ENCODE data around the gene CTXND1. TPM values are rescaled to one million over a fixed set of nuclear protein-coding genes. Genes with fewer than 3 reads are reported as not detected.

CTXND1 gene
- polyA plus RNA-seq, 2 donors: 0.02 TPM; not detected in 1

DNA sequence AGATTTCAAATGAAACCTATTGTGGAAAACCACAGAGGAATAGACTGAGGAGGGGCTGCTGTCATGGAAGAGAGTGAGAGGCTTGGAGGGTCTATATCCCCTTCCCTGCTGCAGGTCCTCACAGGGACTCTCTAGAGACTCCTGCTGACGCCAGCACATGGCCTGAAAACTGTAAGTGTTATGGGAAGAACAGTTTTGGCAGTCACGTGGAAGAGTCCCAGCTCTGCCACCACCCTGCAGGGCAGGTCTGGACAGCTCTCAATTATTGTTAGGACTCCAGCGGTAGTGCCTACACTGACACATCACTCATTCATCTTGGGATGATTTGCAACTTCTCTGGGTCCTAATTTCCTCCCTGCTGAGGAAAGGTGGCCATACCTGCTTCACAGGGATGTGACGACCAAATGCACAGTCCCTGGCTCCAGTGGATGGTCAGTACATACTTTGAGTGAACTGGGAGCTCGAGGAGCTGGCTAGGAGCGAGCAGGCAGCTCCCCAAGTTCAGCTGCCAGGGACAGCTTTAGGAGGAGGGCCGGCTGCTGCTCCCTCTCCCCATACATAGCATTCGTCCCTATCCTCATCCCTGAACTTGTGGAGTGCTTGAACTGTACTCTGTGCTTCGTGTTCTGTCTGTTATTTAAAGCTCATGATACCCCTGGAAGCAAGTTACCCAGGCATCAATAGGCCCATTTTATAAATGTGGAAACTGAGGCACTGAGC lies 49.2 kb downstream of the CTXND1 start:
- Histone ChIP-seq H3K4me1 (ENCODE audit: control insufficient read depth in 2 of 2, insufficient read depth in 2 of 2, low read length in 1 of 2) (peaks cover 4 to 11% of the 10 kb centered on the region in 2 donors), H3K27ac (ENCODE audit: low read depth in 2 of 2, low read length in 1 of 2) (peak overlapping the region in 1 of 2 donors; percentile 29), H3K4me3 (ENCODE audit: low read depth in 1 of 2, low read length in 2 of 2) (no peak overlapping the region), H3K27me3 (ENCODE audit: control insufficient read depth in 1 of 2, insufficient read depth in 2 of 2, low read length in 2 of 2) (no peaks in the 10 kb centered on the region), H3K36me3 (ENCODE audit: control insufficient read depth in 2 of 2, insufficient read depth in 2 of 2, low read length in 1 of 2) (no peaks in the 10 kb centered on the region), H3K9me3 (ENCODE audit: control insufficient read depth in 2 of 2, insufficient read depth in 1 of 2, low read depth in 1 of 2, low read length in 1 of 2) (no peaks in the 10 kb centered on the region)
- 33 to 38% methylated on average over 9 of the region's 9 CpGs for WGBS, 2 donors

DNA sequence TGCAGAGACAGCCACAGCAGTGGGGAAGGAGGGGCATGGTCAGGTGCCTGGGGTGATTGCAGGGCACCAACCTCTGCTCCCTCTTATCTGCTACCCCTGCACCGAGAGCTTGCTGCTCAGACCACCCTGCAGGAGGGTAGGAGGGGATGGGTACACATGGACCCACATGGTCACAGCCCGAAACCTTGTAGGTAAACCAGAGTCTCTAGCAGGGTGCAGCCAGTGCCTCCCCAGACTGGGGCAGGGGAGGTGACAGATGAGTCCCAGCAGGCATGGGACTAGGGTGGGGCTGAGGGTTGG lies 50.0 kb downstream of the CTXND1 start:
- Histone ChIP-seq H3K36me3 (ENCODE audit: control insufficient read depth in 2 of 2, insufficient read depth in 2 of 2, low read length in 1 of 2) (no peaks in the 10 kb centered on the region), H3K27ac (ENCODE audit: low read depth in 2 of 2, low read length in 1 of 2) (no peak overlapping the region)
- 62 to 87% methylated on average over 2 of the region's 2 CpGs for WGBS, 2 donors

DNA sequence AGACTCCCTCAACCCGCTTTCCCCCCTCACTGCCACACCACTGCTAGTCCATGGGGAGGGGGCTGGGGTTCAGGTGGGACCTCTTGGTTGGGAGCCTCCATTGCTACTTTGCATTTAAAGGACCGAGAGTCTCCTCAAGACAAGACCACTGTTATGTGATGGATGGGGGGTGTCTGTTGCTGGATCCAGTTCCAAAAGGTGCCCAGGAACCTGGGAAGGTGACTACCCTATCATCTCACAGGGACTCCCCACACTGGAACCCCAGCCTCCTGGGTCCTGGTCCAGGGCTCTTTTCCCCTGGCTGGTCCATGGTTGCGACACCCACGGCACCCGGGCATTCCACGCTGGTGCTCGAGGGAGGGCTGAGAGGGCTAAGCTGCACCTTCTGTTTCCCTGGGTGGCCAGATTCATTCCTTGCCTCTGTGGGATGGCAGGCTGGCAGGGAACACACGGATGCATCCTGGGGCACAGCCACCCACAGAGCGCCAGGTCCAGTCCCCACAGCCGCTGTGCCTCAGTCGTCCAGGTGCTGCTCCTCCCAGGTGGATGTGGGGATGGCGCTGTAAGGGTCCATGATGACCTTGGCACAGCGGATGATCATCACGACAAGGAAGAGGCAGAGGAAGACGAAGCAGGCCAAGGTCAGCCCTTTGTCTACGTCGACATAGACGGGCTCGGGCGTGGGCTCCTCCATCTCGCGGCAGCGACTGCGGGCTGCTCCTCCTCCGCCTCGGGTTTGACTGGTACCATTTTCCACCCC lies 50.6 kb downstream of the CTXND1 start:
- no peaks in the 10 kb centered on the region for H3K27me3 ChIP-seq (ENCODE audit: control insufficient read depth in 1 of 2, insufficient read depth in 2 of 2, low read length in 2 of 2)
- no peak overlapping the region for H3K27ac ChIP-seq (ENCODE audit: low read depth in 2 of 2, low read length in 1 of 2)
- H3K9me3 ChIP-seq (ENCODE audit: control insufficient read depth in 2 of 2, insufficient read depth in 1 of 2, low read depth in 1 of 2, low read length in 1 of 2): no peaks in the 10 kb centered on the region
- no peaks in the 10 kb centered on the region for H3K36me3 ChIP-seq (ENCODE audit: control insufficient read depth in 2 of 2, insufficient read depth in 2 of 2, low read length in 1 of 2)
- H3K4me1 ChIP-seq (ENCODE audit: control insufficient read depth in 2 of 2, insufficient read depth in 2 of 2, low read length in 1 of 2): peaks cover 4 to 11% of the 10 kb centered on the region in 2 donors
- no peak overlapping the region for H3K4me3 ChIP-seq (ENCODE audit: low read depth in 1 of 2, low read length in 2 of 2)
- 88 to 92% methylated on average over 24 to 26 of the region's 26 CpGs for WGBS, 2 donors

More for the DNA sequence above, 50.0 kb downstream of the CTXND1 start:
- H3K4me3 ChIP-seq (ENCODE audit: low read depth in 1 of 2, low read length in 2 of 2): no peak overlapping the region
- H3K9me3 ChIP-seq (ENCODE audit: control insufficient read depth in 2 of 2, insufficient read depth in 1 of 2, low read depth in 1 of 2, low read length in 1 of 2): no peaks in the 10 kb centered on the region
- peaks cover 4 to 11% of the 10 kb centered on the region in 2 donors for H3K4me1 ChIP-seq (ENCODE audit: control insufficient read depth in 2 of 2, insufficient read depth in 2 of 2, low read length in 1 of 2)
- H3K27me3 ChIP-seq (ENCODE audit: control insufficient read depth in 1 of 2, insufficient read depth in 2 of 2, low read length in 2 of 2): no peaks in the 10 kb centered on the region

DNA sequence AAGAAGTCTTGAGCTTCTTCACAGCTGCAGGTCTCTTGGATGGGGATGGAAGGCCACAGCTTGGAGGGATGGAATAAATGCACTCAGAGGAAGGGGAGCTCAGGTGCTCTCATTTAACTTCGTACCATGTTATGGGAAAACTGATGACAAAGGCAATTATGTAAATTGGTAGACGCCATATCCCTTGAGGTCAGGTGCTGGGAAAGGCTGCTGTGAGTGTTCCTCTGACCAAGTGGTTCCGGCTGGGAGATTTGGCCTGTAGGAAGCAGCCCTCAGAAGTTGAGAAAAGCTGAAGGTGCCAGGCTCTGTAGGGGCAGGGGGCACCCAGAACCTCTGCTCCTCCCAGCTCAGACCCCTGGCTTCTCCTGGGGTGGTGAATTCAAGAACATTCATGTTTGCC lies 52.1 kb downstream of the CTXND1 start:
- WGBS, 2 donors: 72 to 86% methylated on average over 3 of the region's 3 CpGs
- Histone ChIP-seq H3K27me3 (ENCODE audit: control insufficient read depth in 1 of 2, insufficient read depth in 2 of 2, low read length in 2 of 2) (no peaks in the 10 kb centered on the region), H3K4me3 (ENCODE audit: low read depth in 1 of 2, low read length in 2 of 2) (no peak overlapping the region), H3K36me3 (ENCODE audit: control insufficient read depth in 2 of 2, insufficient read depth in 2 of 2, low read length in 1 of 2) (no peaks in the 10 kb centered on the region), H3K9me3 (ENCODE audit: control insufficient read depth in 2 of 2, insufficient read depth in 1 of 2, low read depth in 1 of 2, low read length in 1 of 2) (no peaks in the 10 kb centered on the region), H3K27ac (ENCODE audit: low read depth in 2 of 2, low read length in 1 of 2) (no peak overlapping the region), H3K4me1 (ENCODE audit: control insufficient read depth in 2 of 2, insufficient read depth in 2 of 2, low read length in 1 of 2) (peaks cover 4 to 11% of the 10 kb centered on the region in 2 donors)

DNA sequence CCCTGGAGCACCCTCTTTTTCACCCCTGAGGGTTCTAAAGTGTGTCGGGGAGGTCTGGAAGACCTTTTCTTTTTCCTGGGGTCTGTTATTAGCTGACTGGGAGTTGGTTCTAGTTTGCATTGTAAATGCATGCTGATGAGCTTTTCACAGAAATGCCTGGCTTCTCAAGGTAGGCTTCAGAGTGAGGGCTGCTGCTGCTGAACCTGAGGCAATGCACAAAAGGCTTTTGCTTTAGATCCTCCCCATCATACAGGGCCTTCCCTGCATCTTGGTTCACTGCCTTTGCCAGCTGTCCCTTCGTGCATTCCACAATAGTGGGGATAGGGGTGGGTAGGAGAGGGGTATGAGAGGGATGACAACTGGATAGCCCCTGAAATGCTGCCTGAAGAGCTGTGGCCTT lies 52.6 kb downstream of the CTXND1 start:
- H3K27me3 ChIP-seq (ENCODE audit: control insufficient read depth in 1 of 2, insufficient read depth in 2 of 2, low read length in 2 of 2): no peaks in the 10 kb centered on the region
- H3K27ac ChIP-seq (ENCODE audit: low read depth in 2 of 2, low read length in 1 of 2): no peak overlapping the region
- WGBS, 2 donors: 66 to 72% methylated on average over 2 of the region's 2 CpGs
- no peaks in the 10 kb centered on the region for H3K36me3 ChIP-seq (ENCODE audit: control insufficient read depth in 2 of 2, insufficient read depth in 2 of 2, low read length in 1 of 2)
- H3K4me3 ChIP-seq (ENCODE audit: low read depth in 1 of 2, low read length in 2 of 2): no peak overlapping the region
- peaks cover 4 to 11% of the 10 kb centered on the region in 2 donors for H3K4me1 ChIP-seq (ENCODE audit: control insufficient read depth in 2 of 2, insufficient read depth in 2 of 2, low read length in 1 of 2)
- H3K9me3 ChIP-seq (ENCODE audit: control insufficient read depth in 2 of 2, insufficient read depth in 1 of 2, low read depth in 1 of 2, low read length in 1 of 2): no peaks in the 10 kb centered on the region

DNA sequence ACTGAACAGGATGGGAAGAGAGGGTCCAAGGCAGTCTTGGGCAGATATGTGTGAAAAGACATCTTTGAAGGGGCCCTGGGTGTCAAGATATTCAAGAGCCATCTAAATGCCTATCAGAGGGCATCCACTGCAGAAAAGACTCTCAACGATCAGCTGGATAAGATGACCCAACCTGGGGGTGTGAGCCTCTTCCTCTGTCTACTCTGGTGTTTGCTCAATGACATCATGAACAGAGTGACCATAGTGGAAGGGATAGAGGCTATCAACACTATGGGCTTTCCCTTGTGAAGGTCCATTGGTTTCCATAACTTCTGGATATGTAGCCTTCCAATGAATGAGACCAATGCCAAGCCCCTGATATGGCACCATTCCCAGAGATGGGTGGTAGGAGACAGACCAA lies 57.1 kb downstream of the CTXND1 start:
- H3K36me3 ChIP-seq (ENCODE audit: control insufficient read depth in 2 of 2, insufficient read depth in 2 of 2, low read length in 1 of 2): no peaks in the 10 kb centered on the region
- 91 to 97% methylated on average over 1 of the region's 1 CpG for WGBS, 2 donors
- no peaks in the 10 kb centered on the region for H3K27me3 ChIP-seq (ENCODE audit: control insufficient read depth in 1 of 2, insufficient read depth in 2 of 2, low read length in 2 of 2)
- no peak overlapping the region for H3K27ac ChIP-seq (ENCODE audit: low read depth in 2 of 2, low read length in 1 of 2)
- H3K9me3 ChIP-seq (ENCODE audit: control insufficient read depth in 2 of 2, insufficient read depth in 1 of 2, low read depth in 1 of 2, low read length in 1 of 2): no peaks in the 10 kb centered on the region
- H3K4me3 ChIP-seq (ENCODE audit: low read depth in 1 of 2, low read length in 2 of 2): no peak overlapping the region
- H3K4me1 ChIP-seq (ENCODE audit: control insufficient read depth in 2 of 2, insufficient read depth in 2 of 2, low read length in 1 of 2): no peaks in the 10 kb centered on the region

DNA sequence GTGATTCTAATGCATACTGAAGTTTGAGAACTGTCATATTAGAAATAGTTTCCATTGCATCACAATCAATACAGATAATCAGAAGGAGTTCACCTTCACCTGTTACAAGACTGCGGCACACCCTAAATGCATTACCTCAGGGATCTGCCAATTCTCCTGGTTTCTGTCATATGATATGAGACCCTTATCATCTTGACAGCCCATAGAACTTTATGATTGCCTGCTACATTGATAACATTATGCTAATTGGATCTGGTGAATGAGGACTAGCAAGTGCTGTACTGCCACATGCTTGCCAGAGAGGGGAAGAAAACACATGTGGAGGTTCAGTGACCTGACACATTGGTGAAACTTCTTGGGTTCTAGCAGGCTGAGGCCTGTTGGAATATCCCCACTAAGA lies 57.8 kb downstream of the CTXND1 start:
- H3K9me3 ChIP-seq (ENCODE audit: control insufficient read depth in 2 of 2, insufficient read depth in 1 of 2, low read depth in 1 of 2, low read length in 1 of 2): no peaks in the 10 kb centered on the region
- H3K4me3 ChIP-seq (ENCODE audit: low read depth in 1 of 2, low read length in 2 of 2): no peak overlapping the region
- H3K27ac ChIP-seq (ENCODE audit: low read depth in 2 of 2, low read length in 1 of 2): no peak overlapping the region
- WGBS, 2 donors: 80 to 98% methylated on average over 1 of the region's 1 CpG
- H3K4me1 ChIP-seq (ENCODE audit: control insufficient read depth in 2 of 2, insufficient read depth in 2 of 2, low read length in 1 of 2): no peaks in the 10 kb centered on the region
- H3K27me3 ChIP-seq (ENCODE audit: control insufficient read depth in 1 of 2, insufficient read depth in 2 of 2, low read length in 2 of 2): no peaks in the 10 kb centered on the region
- H3K36me3 ChIP-seq (ENCODE audit: control insufficient read depth in 2 of 2, insufficient read depth in 2 of 2, low read length in 1 of 2): no peaks in the 10 kb centered on the region

DNA sequence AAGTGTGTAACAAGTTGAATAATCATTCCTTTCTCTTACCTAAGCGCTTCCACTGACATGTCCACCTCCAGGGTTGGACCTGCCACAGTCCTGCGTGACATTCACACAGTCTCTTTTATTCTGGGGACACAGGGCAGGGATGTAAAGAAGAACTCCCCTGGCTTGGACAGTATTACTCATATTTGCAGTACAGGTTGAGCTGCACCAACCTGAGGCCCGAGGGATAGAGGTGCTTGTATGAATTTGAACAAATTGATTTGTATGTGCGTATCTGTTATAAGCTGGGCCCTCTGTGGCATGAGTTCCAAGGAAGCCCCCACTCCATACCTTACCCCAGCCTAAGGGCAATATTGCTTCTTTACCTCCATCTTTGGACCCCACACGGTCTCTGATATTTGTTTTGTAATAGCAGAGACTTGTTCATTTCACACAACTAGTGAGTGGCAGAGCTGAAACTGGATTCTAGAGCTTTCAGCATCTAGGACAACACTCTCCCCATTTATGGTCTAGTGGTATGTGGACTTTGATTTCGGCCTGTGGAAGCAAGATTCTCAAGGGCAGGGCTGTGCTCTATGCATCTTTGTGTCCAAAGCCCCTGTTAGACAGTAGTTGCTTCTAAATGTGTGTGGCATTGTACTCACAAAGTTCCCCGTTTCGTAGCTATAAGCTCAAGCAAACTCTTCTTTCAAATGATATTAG lies 60.0 kb downstream of the CTXND1 start:
- WGBS, 2 donors: 88% methylated on average over 8 of the region's 8 CpGs
- H3K27ac ChIP-seq (ENCODE audit: low read depth in 2 of 2, low read length in 1 of 2): no peak overlapping the region

DNA sequence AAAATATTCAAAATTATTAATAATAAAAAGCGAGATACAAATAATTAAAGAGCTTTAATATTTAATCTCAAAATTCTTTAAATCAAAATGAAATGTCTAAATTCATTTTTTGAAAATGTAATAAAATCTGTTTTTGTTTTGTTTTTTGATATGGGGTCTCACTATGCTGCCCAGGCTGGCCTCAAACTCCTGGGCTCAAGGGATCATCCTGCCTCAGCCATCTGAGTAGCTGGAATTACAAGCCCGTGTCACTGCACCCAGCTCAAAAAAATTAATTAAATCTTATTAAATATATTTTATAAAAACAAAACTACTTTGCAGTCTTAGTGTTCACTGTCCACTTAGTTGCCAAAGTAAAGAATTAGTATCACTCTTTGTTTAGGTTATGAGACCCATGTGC lies 60.8 kb downstream of the CTXND1 start:
- no peaks in the 10 kb centered on the region for H3K9me3 ChIP-seq (ENCODE audit: control insufficient read depth in 2 of 2, insufficient read depth in 1 of 2, low read depth in 1 of 2, low read length in 1 of 2)
- H3K27ac ChIP-seq (ENCODE audit: low read depth in 2 of 2, low read length in 1 of 2): no peak overlapping the region
- H3K36me3 ChIP-seq (ENCODE audit: control insufficient read depth in 2 of 2, insufficient read depth in 2 of 2, low read length in 1 of 2): peaks cover 4 to 6% of the 10 kb centered on the region in 2 donors
- WGBS, 2 donors: 94 to 97% methylated on average over 2 of the region's 2 CpGs
- no peak overlapping the region for H3K4me3 ChIP-seq (ENCODE audit: low read depth in 1 of 2, low read length in 2 of 2)
- no peaks in the 10 kb centered on the region for H3K27me3 ChIP-seq (ENCODE audit: control insufficient read depth in 1 of 2, insufficient read depth in 2 of 2, low read length in 2 of 2)
- no peaks in the 10 kb centered on the region for H3K4me1 ChIP-seq (ENCODE audit: control insufficient read depth in 2 of 2, insufficient read depth in 2 of 2, low read length in 1 of 2)

More for the DNA sequence above, 60.0 kb downstream of the CTXND1 start:
- Histone ChIP-seq H3K4me1 (ENCODE audit: control insufficient read depth in 2 of 2, insufficient read depth in 2 of 2, low read length in 1 of 2) (no peaks in the 10 kb centered on the region), H3K4me3 (ENCODE audit: low read depth in 1 of 2, low read length in 2 of 2) (no peak overlapping the region), H3K27me3 (ENCODE audit: control insufficient read depth in 1 of 2, insufficient read depth in 2 of 2, low read length in 2 of 2) (no peaks in the 10 kb centered on the region), H3K36me3 (ENCODE audit: control insufficient read depth in 2 of 2, insufficient read depth in 2 of 2, low read length in 1 of 2) (no peaks in the 10 kb centered on the region), H3K9me3 (ENCODE audit: control insufficient read depth in 2 of 2, insufficient read depth in 1 of 2, low read depth in 1 of 2, low read length in 1 of 2) (no peaks in the 10 kb centered on the region)

All from esophagus (tissue), 2 donors.